ENCODE results near the gene PPP5C.

DNA sequence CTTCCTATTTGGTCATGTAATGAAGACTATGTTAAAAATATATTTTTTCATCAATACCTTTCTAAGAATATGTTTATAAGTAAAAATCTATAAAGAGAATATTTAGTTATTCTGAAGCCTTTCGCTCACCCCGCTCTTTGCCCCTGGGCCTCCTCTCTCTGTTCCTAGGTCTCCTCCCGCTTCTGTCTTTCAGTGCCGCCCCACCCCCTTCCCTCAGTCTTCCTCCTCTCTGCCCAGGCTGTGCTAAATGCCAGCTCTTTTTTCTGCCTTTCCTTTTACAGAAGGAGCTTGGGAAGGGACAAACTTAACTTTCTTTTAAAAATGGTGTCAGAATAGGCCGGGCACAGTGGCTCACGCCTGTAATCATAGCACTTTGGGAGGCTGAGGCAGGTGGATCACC is 27.3 kb upstream of the PPP5C start:
- TF ChIP-seq, protein P1, sequence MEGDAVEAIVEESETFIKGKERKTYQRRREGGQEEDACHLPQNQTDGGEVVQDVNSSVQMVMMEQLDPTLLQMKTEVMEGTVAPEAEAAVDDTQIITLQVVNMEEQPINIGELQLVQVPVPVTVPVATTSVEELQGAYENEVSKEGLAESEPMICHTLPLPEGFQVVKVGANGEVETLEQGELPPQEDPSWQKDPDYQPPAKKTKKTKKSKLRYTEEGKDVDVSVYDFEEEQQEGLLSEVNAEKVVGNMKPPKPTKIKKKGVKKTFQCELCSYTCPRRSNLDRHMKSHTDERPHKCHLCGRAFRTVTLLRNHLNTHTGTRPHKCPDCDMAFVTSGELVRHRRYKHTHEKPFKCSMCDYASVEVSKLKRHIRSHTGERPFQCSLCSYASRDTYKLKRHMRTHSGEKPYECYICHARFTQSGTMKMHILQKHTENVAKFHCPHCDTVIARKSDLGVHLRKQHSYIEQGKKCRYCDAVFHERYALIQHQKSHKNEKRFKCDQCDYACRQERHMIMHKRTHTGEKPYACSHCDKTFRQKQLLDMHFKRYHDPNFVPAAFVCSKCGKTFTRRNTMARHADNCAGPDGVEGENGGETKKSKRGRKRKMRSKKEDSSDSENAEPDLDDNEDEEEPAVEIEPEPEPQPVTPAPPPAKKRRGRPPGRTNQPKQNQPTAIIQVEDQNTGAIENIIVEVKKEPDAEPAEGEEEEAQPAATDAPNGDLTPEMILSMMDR (IDR thresholded peaks at IDR 0.05): no peak
- no peak for TF ChIP-seq POLR2AphosphoS5 (IDR thresholded peaks at IDR 0.05; ENCODE audit: low read depth, low read length)
- TF ChIP-seq, protein P2, sequence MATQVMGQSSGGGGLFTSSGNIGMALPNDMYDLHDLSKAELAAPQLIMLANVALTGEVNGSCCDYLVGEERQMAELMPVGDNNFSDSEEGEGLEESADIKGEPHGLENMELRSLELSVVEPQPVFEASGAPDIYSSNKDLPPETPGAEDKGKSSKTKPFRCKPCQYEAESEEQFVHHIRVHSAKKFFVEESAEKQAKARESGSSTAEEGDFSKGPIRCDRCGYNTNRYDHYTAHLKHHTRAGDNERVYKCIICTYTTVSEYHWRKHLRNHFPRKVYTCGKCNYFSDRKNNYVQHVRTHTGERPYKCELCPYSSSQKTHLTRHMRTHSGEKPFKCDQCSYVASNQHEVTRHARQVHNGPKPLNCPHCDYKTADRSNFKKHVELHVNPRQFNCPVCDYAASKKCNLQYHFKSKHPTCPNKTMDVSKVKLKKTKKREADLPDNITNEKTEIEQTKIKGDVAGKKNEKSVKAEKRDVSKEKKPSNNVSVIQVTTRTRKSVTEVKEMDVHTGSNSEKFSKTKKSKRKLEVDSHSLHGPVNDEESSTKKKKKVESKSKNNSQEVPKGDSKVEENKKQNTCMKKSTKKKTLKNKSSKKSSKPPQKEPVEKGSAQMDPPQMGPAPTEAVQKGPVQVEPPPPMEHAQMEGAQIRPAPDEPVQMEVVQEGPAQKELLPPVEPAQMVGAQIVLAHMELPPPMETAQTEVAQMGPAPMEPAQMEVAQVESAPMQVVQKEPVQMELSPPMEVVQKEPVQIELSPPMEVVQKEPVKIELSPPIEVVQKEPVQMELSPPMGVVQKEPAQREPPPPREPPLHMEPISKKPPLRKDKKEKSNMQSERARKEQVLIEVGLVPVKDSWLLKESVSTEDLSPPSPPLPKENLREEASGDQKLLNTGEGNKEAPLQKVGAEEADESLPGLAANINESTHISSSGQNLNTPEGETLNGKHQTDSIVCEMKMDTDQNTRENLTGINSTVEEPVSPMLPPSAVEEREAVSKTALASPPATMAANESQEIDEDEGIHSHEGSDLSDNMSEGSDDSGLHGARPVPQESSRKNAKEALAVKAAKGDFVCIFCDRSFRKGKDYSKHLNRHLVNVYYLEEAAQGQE (IDR thresholded peaks at IDR 0.05; ENCODE audit: insufficient read depth in 1 of 2, low read depth in 2 of 2, low read length in 1 of 2): no peak
- TF ChIP-seq TCF7L2 (IDR thresholded peaks at IDR 0.05; ENCODE audit: low read depth, low read length): no peak

Data from Panc1 (cell line).